Measurements from ENCODE around the gene FSHB.

The FSHB gene

DNA sequence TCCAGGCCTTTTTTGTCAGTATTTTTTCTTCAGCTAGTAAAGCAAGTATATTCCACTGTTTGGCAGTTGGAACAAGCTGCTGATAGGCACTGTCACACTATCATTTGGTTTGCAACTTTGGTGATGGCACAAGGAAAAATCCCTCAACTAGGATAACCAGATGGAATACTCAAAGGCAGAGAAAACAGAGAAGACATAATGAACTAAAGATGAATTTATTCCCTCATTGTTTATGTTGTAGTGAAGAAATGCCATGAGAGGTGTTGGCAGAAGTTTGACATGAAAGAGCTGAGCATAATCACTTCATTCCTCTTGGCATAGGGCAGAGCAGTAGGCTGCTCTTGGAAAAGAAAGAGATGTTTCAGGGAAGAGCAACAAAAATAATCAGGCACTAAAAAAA, 39.9 kb downstream of the FSHB start (continued):
- TF ChIP-seq ZNF148 (tag by site-specific recombination; IDR thresholded peaks at IDR 0.05; ENCODE audit: borderline replicate concordance) = no peak
- no peak for TF ChIP-seq ZNF548 (tag by site-specific recombination; IDR thresholded peaks at IDR 0.05)
- no peak for TF ChIP-seq ZNF404 (tag by site-specific recombination; IDR thresholded peaks at IDR 0.05)

- Histone ChIP-seq H3K4me1 (ENCODE audit: control insufficient read depth, insufficient read depth, low read length) (no peaks in the 10 kb centered on the region), H3K27ac (ENCODE audit: extremely low read depth, low read depth, low read length) (no peak overlapping the region), H3K9me3 (ENCODE audit: control insufficient read depth, insufficient read depth, low read depth, low read length) (no peaks in the 10 kb centered on the region), H3K4me3 (ENCODE audit: low read depth, low read length) (no peak overlapping the region), H3K36me3 (ENCODE audit: control insufficient read depth in 2 of 2, insufficient read depth in 1 of 2, low read length in 2 of 2) (no peaks in the 10 kb centered on the region)
- TF ChIP-seq ZNF792 (tag by site-specific recombination; IDR thresholded peaks at IDR 0.05) (no peak), ZNF549 (tag by site-specific recombination; IDR thresholded peaks at IDR 0.05) (no peak)
- POLR2A ChIA-PET = no interaction called here
- CTCF ChIA-PET = no interaction called here
Observed at GRCh38 chr11:30277176-30277575, 46.4 kb downstream of the FSHB start.

DNA sequence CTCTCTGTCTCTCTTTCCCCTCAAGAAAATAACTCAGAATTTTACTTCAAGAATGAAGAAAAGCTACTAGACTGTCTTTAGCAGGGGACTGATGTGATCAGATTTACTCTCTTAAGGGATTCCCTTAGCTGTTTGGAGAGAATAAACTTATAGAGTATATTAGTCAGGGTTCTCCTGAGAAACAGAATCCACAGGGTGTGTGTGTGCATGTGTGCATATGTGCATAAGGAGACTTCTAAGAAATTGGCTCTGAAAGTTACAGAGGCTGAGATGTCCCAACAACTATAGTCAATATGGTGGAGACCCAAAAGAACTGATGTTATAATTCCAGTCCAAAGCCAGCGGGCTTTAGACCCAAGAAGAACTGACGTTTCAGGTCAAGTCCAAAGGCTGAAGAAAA, 49.0 kb downstream of the FSHB start:
- POLR2A ChIA-PET = interaction anchor here (0.6 kb wide), 1 partner anchor 807 kb away, joined by 3 read pairs; no protein-coding TSS in a partner anchor

DNA sequence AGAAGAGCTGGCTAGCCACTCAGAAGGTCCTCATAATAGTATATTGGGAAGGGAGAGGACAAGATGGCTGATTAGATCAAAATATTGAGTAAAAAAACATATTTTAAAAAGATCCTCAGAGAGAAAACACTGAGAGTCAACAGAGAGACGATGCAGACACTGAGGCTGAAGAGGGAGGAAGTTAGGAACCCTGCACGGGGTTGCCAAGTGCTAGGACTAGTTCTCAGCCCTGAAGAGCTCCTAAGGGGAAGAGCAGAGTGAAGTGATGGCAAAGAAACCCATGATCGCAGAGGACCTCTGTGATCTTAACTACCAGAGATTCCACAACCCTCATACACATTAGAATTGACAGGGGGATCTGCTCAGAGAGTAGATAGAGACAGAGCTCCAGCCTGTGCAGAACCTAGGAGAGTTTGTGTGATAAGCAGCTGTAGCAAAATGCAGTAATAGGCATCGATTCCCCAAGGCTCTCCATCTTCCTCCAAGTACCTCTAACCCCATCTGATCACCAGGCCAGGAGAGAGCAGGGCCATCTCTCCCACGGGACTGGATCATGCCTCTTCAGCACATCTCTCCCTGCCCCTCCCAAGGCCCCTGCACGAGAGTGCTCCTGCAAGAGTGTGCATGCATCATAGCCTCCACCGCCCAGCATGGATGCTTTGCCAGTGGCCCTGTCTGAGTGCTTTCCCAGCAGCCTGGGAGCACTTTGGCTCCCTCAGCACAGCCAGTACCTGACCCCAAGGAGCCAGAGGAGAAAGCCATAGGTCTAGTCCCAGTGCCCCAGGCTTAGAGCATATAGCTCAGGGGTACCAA, 50.9 kb downstream of the FSHB start:
- no peaks in the 10 kb centered on the region for H3K36me3 ChIP-seq (ENCODE audit: control insufficient read depth in 2 of 2, insufficient read depth in 1 of 2, low read length in 2 of 2)
- H3K27ac ChIP-seq (ENCODE audit: extremely low read depth, low read depth, low read length) = no peak overlapping the region
- POLR2A ChIA-PET = no interaction called here
- H3K9me3 ChIP-seq (ENCODE audit: control insufficient read depth, insufficient read depth, low read depth, low read length) = no peaks in the 10 kb centered on the region
- no peaks in the 10 kb centered on the region for H3K4me1 ChIP-seq (ENCODE audit: control insufficient read depth, insufficient read depth, low read length)
- H3K4me3 ChIP-seq (ENCODE audit: low read depth, low read length) = no peak overlapping the region
- CTCF ChIA-PET = no interaction called here
- TF ChIP-seq ZNF670 (tag by site-specific recombination; IDR thresholded peaks at IDR 0.05; ENCODE audit: low read depth) = no peak
- TF ChIP-seq, protein P1, sequence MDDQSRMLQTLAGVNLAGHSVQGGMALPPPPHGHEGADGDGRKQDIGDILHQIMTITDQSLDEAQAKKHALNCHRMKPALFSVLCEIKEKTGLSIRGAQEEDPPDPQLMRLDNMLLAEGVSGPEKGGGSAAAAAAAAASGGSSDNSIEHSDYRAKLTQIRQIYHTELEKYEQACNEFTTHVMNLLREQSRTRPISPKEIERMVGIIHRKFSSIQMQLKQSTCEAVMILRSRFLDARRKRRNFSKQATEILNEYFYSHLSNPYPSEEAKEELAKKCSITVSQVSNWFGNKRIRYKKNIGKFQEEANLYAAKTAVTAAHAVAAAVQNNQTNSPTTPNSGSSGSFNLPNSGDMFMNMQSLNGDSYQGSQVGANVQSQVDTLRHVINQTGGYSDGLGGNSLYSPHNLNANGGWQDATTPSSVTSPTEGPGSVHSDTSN (CRISPR knock-in tag; IDR thresholded peaks at IDR 0.05) = no peak
- no peak for TF ChIP-seq INSM2 (tag by site-specific recombination; IDR thresholded peaks at IDR 0.05)
- no peak for TF ChIP-seq BCL6B (tag by site-specific recombination; IDR thresholded peaks at IDR 0.05)
- TF ChIP-seq MEIS1 (CRISPR knock-in tag; IDR thresholded peaks at IDR 0.05; ENCODE audit: borderline replicate concordance) = no peak
- TF ChIP-seq ZNF596 (tag by site-specific recombination; IDR thresholded peaks at IDR 0.05) = no peak
- TF ChIP-seq ZNF548 (tag by site-specific recombination; IDR thresholded peaks at IDR 0.05) = no peak
- no peak for TF ChIP-seq ZNF830 (tag by site-specific recombination; IDR thresholded peaks at IDR 0.05; ENCODE audit: low read depth)
- no peak for TF ChIP-seq TRIM28 (IDR thresholded peaks at IDR 0.05; ENCODE audit: borderline replicate concordance, low read length)
- TF ChIP-seq ZNF274 (IDR thresholded peaks at IDR 0.05; ENCODE audit: low read length) = no peak
- TF ChIP-seq ZNF274 (tag by site-specific recombination; IDR thresholded peaks at IDR 0.05; ENCODE audit: borderline replicate concordance) = no peak
- TF ChIP-seq, protein P2, sequence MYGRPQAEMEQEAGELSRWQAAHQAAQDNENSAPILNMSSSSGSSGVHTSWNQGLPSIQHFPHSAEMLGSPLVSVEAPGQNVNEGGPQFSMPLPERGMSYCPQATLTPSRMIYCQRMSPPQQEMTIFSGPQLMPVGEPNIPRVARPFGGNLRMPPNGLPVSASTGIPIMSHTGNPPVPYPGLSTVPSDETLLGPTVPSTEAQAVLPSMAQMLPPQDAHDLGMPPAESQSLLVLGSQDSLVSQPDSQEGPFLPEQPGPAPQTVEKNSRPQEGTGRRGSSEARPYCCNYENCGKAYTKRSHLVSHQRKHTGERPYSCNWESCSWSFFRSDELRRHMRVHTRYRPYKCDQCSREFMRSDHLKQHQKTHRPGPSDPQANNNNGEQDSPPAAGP (tag by site-specific recombination; IDR thresholded peaks at IDR 0.05) = no peak
- TF ChIP-seq ZFHX2 (tag by site-specific recombination; conservative IDR thresholded peaks at IDR 0.05) = no peak
- TF ChIP-seq KLF16 (tag by site-specific recombination; IDR thresholded peaks at IDR 0.05) = no peak
- no peak for TF ChIP-seq KLF8 (tag by site-specific recombination; IDR thresholded peaks at IDR 0.05)
- TF ChIP-seq ZNF660 (tag by site-specific recombination; IDR thresholded peaks at IDR 0.05) = no peak

More for the DNA sequence above, 49.0 kb downstream of the FSHB start:
- Histone ChIP-seq H3K4me3 (ENCODE audit: low read depth, low read length) (no peak overlapping the region), H3K4me1 (ENCODE audit: control insufficient read depth, insufficient read depth, low read length) (no peaks in the 10 kb centered on the region), H3K27ac (ENCODE audit: extremely low read depth, low read depth, low read length) (no peak overlapping the region), H3K36me3 (ENCODE audit: control insufficient read depth in 2 of 2, insufficient read depth in 1 of 2, low read length in 2 of 2) (no peaks in the 10 kb centered on the region), H3K9me3 (ENCODE audit: control insufficient read depth, insufficient read depth, low read depth, low read length) (no peaks in the 10 kb centered on the region)
- TF ChIP-seq ZNF76 (tag by site-specific recombination; IDR thresholded peaks at IDR 0.05; ENCODE audit: borderline replicate concordance, low read depth) (no peak), ZSCAN16 (tag by site-specific recombination; IDR thresholded peaks at IDR 0.05) (no peak), ZNF560 (tag by site-specific recombination; IDR thresholded peaks at IDR 0.05; ENCODE audit: borderline replicate concordance) (no peak)
- CTCF ChIA-PET = no interaction called here
